HUES6 (cell line): ENCODE measurements around the gene NUDT22.

ENCODE experiments used
- H3K27ac ChIP-seq: 2 replicates; pipeline ENCODE4 v1.7.0; 2013; ENCODE audit warnings: low read depth, mild to moderate bottlenecking, low read length, inconsistent platforms
- H3K27me3 ChIP-seq: 2 replicates; pipeline ENCODE4 v1.6.1; 2013; ENCODE audit warnings: low read length; ENCODE audit not compliant: control insufficient read depth, insufficient read depth
- H3K36me3 ChIP-seq: 2 replicates; pipeline ENCODE4 v1.6.1; 2013; ENCODE audit warnings: low read length; ENCODE audit not compliant: control insufficient read depth, insufficient read depth
- H3K4me1 ChIP-seq: 2 replicates; pipeline ENCODE4 v1.6.1; 2013; ENCODE audit warnings: low read length; ENCODE audit not compliant: control insufficient read depth, insufficient read depth
- H3K4me3 ChIP-seq: 2 replicates; pipeline ENCODE4 v1.5.1; 2013; ENCODE audit warnings: low read depth, low read length
- H3K9ac ChIP-seq: one replicate; pipeline ENCODE4 v1.6.1; 2013; ENCODE audit warnings: mild to moderate bottlenecking, low read length
- H3K9me3 ChIP-seq: 2 replicates; pipeline ENCODE4 v1.6.1; 2013; ENCODE audit warnings: low read depth, low read length; ENCODE audit not compliant: control insufficient read depth, insufficient read depth

Gene NUDT22

DNA sequence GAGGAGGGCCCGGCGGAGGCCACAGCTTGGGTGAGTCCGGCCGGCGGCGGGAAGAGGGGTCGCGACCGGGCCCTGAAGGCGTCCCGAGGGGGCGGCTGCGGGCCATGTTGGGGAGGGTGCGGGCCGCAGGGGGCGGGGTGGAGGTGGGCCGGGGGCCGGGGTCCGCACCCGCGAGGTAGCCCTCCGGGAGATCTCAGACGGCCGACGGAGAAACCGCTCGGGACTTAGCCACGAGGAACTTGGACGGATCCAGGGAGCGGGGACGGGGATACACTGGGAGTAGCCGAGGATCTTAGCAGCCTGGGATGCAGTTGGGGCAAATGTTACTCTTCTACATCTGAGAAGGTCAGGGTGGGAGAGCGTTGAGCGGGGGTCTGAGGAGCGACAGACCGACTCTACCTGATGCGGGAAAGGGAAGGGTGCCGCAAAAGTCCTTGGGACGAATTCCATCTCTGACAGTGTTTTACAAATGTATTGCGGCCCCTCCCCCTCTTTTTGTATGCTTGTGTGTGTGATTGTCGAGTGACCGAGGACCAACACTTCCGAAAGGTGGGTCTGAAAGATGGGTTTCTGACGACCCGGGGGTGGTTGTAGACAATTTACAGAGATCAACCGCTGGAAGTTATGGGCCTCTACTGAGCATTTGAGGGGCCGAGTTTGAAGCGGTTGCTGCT, 39.4 kb upstream of the NUDT22 start:
- Histone ChIP-seq H3K27ac (no peak overlapping the region; the same call in 1 of the 2 replicates), H3K27me3 (no peaks in the 10 kb centered on the region), H3K9ac (no peak overlapping the region), H3K9me3 (no peaks in the 10 kb centered on the region), H3K4me3 (no peak overlapping the region), H3K4me1 (peaks cover 8% of the 10 kb centered on the region), H3K36me3 (peaks cover 21% of the 10 kb centered on the region)

DNA sequence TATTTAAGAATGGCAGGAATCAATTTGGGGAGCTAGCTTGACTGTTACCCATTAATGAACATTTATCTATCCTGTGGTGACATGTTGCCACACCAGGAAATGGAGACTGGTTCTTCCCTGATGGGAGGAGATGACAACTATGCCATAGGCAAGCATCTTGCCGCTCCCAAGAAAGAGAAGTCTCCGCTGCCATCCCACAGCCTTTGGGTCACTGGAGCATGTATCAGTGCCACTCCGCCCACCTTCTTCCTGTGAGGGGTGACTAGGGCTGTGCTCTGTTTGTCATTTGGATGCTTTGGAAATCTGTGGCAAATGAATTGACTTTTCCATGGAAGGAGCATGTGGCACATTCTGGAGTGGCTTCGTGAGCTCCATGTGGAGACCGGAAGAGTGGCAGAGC, 33.6 kb upstream of the NUDT22 start:
- Histone ChIP-seq H3K4me1 (no peaks in the 10 kb centered on the region), H3K9me3 (no peaks in the 10 kb centered on the region), H3K9ac (no peak overlapping the region), H3K27me3 (no peaks in the 10 kb centered on the region), H3K36me3 (peaks cover 78% of the 10 kb centered on the region), H3K27ac (no peak overlapping the region), H3K4me3 (no peak overlapping the region)

DNA sequence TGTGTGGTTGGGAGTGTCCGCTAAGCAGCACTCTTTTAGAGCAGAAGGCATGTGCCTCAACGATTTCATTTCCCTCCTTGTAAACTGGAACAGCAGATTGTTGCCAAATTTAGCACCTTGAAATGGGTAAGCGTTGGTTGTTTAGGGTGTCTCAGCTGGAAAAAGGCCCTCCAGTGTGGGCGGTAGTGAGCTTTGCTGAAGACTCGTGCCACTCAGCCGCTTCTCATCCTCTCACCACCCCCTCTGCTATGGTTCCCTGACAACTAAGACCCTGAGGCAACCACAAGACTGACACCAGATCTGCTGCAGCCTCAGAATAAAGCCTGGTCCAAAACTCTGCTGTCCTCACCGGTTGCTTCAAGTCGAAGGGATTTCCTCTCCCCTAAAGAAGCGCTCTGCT, 29.4 kb upstream of the NUDT22 start:
- Histone ChIP-seq H3K27me3 (no peaks in the 10 kb centered on the region), H3K9ac (no peak overlapping the region), H3K9me3 (no peaks in the 10 kb centered on the region), H3K36me3 (peaks cover 97% of the 10 kb centered on the region), H3K4me3 (no peak overlapping the region), H3K4me1 (no peaks in the 10 kb centered on the region), H3K27ac (no peak overlapping the region)

DNA sequence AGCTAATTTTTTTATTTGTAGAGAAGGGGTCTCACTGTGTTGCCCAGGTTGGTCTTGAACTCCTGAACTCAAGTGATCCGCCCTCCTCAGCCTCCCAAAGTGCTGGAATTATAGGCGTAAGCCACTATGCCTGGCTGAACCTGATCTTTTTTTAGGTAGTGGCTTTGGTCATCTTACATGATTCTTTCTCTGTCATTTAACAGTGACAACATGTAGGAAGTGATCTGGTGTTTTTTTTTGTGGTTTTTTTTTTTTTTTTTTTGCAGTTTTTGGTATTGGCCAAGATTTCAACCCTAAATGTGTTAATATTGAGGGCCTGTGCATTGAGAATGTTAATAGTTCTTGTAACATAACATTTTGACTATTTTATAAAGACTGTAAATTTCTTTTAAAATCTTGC, 27.6 kb upstream of the NUDT22 start:
- peaks cover 97% of the 10 kb centered on the region for H3K36me3 ChIP-seq
- H3K27ac ChIP-seq = no peak overlapping the region
- H3K4me1 ChIP-seq = no peaks in the 10 kb centered on the region

DNA sequence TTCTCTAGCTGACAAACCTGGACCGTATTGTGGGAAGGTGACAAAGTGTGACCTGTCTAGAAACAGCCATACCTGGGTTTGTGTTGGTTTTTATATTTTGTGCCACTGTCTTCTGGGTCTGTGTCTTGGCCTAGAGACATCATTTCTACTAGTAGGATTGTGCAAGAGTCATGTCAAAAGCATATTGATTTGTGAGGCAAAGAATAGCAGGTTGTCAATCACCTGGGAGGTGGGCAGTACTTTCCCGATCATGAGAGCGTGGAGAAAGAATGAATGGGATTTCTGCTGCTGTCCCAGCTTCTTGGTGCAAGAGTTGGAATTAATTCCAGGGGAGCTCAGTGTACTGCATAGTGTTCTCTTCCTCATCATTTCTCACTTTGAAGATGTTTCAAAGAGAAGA, 24.5 kb upstream of the NUDT22 start:
- Histone ChIP-seq H3K9me3 (no peaks in the 10 kb centered on the region), H3K4me1 (no peaks in the 10 kb centered on the region; the same call in 1 of the 2 replicates), H3K27ac (no peak overlapping the region), H3K4me3 (no peak overlapping the region), H3K9ac (no peak overlapping the region), H3K36me3 (peaks cover 94% of the 10 kb centered on the region), H3K27me3 (no peaks in the 10 kb centered on the region)

More for the DNA sequence above, 27.6 kb upstream of the NUDT22 start:
- Histone ChIP-seq H3K9ac (no peak overlapping the region), H3K4me3 (no peak overlapping the region), H3K27me3 (no peaks in the 10 kb centered on the region), H3K9me3 (no peaks in the 10 kb centered on the region)

DNA sequence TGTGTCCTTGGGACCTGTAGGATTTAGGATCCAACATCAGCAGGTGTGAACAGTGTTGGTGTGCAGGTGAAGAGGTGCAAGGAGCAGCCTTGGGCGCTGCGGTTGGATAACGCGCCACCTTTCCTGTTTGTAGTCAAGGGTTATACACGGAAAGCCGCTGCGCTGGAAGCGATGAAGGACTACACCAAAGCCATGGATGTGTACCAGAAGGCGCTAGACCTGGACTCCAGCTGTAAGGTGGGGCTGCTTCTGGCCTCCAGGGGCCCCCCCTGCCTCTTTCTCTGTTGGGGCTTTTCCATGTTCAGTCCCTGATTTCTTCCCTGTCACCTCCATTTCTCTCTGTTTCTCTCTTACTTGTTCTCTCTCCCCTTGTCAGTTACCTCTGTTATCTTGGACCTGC, 23.1 kb upstream of the NUDT22 start:
- no peak overlapping the region for H3K4me3 ChIP-seq
- no peaks in the 10 kb centered on the region for H3K27me3 ChIP-seq
- H3K27ac ChIP-seq = no peak overlapping the region
- H3K9ac ChIP-seq = no peak overlapping the region
- H3K4me1 ChIP-seq = peaks cover 8% of the 10 kb centered on the region; the same call in 1 of the 2 replicates
- peaks cover 94% of the 10 kb centered on the region for H3K36me3 ChIP-seq
- no peaks in the 10 kb centered on the region for H3K9me3 ChIP-seq

DNA sequence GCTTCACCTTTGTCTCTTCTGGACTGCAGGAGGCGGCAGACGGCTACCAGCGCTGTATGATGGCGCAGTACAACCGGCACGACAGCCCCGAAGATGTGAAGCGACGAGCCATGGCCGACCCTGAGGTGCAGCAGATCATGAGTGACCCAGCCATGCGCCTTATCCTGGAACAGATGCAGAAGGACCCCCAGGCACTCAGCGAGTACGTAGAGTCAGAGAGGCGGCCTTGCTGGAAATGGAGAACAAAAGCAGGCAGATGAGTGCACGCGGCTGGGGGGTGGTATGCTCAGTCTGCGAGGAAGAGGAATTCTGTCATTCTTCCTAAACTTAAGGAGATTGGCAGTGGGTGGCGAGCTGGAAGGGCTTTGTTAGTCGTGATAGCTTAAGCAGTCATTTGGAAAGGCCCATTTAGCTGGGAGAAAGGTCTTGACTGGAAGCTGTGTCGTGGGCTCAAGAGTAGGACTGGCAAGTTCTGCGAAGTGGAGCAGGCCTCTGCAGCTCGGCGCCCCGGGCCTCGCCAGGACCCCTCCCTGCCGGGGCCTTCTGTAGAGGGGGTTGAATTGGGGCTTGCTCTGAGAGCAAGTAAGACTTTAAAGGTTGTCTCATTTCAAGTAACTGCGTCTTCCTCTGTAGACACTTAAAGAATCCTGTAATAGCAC, 22.5 kb upstream of the NUDT22 start:
- H3K4me3 ChIP-seq = no peak overlapping the region
- H3K27ac ChIP-seq = no peak overlapping the region
- H3K9me3 ChIP-seq = no peaks in the 10 kb centered on the region
- no peaks in the 10 kb centered on the region for H3K27me3 ChIP-seq
- H3K4me1 ChIP-seq = peaks cover 8% of the 10 kb centered on the region; the same call in 1 of the 2 replicates
- H3K9ac ChIP-seq = no peak overlapping the region
- peaks cover 94% of the 10 kb centered on the region for H3K36me3 ChIP-seq

DNA sequence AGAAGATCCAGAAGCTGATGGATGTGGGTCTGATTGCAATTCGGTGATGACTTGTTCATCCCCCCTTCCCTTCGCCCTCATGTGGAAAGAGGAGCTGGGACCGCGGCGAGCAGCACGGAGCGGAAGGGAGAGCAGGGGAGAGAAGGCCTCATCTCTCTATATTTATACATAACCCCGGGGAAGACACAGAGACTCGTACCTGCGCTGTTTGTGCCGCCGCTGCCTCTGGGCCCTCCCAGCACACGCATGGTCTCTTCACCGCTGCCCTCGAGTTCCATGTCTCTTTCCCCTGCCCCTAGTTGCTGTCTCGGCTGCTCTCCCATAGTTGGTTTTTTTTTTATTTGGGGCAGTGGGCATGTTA, 22.0 kb upstream of the NUDT22 start:
- no peak overlapping the region for H3K9ac ChIP-seq
- no peak overlapping the region for H3K27ac ChIP-seq
- H3K27me3 ChIP-seq = no peaks in the 10 kb centered on the region
- peaks cover 8% of the 10 kb centered on the region; the same call in 1 of the 2 replicates for H3K4me1 ChIP-seq
- H3K4me3 ChIP-seq = no peak overlapping the region
- peaks cover 90% of the 10 kb centered on the region for H3K36me3 ChIP-seq
- no peaks in the 10 kb centered on the region for H3K9me3 ChIP-seq

DNA sequence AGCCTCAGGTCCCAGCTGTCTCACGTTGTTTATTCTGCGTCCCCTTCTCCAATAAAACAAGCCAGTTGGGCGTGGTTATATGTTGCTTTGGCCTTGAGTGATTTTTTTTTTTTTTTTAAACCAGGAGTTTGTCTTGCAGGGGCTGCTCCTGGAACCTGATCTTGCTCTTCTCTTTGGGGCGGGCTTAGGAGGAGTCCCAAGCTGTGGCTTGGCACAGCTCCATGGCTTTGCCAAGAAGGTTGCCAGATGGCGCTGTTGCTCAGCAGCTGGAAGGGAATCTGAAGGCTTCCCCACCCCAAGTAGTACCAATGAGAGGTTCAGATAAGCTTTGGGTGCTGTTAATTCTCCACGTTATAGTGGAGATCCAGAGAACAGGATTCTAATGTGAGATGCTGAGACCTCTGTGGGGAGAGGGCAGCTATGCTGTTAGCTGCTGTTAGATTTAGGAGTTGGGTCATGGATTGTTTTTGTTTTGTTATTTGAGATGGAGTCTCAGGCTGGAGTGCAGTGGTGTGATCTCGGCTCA, 21.5 kb upstream of the NUDT22 start:
- Histone ChIP-seq H3K27ac (no peak overlapping the region), H3K9me3 (no peaks in the 10 kb centered on the region), H3K4me3 (no peak overlapping the region), H3K36me3 (peaks cover 88% of the 10 kb centered on the region), H3K27me3 (no peaks in the 10 kb centered on the region), H3K4me1 (peaks cover 8% of the 10 kb centered on the region; the same call in 1 of the 2 replicates), H3K9ac (no peak overlapping the region)

DNA sequence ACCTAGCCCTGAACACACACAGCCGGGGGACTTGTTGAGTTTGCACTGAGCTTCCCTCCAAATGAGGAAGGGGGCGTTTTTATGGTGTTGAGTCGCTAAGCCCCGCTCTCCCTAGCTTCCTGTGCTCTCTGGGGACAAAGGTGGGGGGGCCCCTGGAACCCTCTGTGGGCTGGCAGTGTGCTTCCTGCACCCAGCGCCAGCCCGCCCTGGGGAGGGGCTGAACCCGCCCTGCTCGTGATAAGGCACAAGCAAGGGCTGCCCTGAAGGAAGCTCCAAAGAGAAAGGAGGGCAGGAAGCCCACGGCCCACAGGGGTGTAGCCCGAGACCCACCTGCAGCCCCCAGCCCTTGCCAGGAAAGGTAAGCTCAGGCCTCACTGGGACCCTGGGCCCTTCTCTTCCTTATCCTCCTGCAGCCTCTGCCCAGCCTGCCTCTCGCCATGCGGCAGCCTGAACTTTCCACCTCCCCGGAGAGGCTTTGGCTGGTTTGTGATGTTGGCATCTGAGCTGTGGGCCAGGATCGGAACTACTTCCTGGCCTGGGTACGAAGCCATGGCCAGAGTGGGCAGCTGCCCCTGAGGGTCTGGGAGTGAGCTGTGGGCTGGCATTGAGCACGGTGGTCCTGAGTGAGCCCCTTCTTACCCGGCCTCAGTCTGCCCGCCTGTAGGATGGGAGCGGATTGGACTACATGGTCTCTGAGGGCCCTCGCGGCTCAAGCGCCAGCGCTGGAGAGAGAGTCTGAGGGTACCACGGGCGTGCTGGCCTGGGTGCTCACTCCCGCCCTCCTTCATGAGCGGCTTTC, 19.4 kb upstream of the NUDT22 start, which contains the start of gene FERMT3:
TSS of gene FERMT3 (plus strand) at position 265 of the 799 bp plus-strand sequence. CDS start 644 bp downstream, outside the sequence.
- H3K4me3 ChIP-seq = no peak within 1 kb of the TSS
- H3K27me3 ChIP-seq = no peaks in the 10 kb centered on the region
- no peaks in the 10 kb centered on the region for H3K9me3 ChIP-seq
- peaks cover 78% of the 10 kb centered on the region for H3K36me3 ChIP-seq
- no peak within 1 kb of the TSS; the same call in none of the 2 replicates for H3K27ac ChIP-seq
- H3K4me1 ChIP-seq = peaks cover 8% of the 10 kb centered on the region; the same call in 1 of the 2 replicates
- peak within 1 kb of the TSS; percentile 46 for H3K9ac ChIP-seq
